Ovary (tissue), 3 donors: ENCODE data around the gene KPNA4.

ENCODE experiments used
- EP300 ChIP-seq: sonication (generic); formaldehyde crosslinking; IDR thresholded peaks from one replicate; pipeline ENCODE4 v1.6.1; 2017; ENCODE audit warnings: antibody characterized with exemption
- POLR2A ChIP-seq: fragments of 450-650 bp; IDR thresholded peaks from one replicate; pipeline ENCODE4 v1.6.1; 2017; ENCODE audit warnings: antibody characterized with exemption, mild to moderate bottlenecking, moderate library complexity
- TF ChIP-seq, protein P1 (sequence below), 3 donors: fragments of 450-650 bp in 2 of 3; fragments of 200-600 bp in 1 of 3; IDR thresholded peaks; one replicate each; pipeline versions ENCODE4 v1.5.1 to v1.8.0; 2016 to 2022; ENCODE audit warnings: antibody characterized with exemption in 3 of 3, mild to moderate bottlenecking in 1 of 3
- donor health status: DM: no; HTN: no; CAD: no.

DNA sequence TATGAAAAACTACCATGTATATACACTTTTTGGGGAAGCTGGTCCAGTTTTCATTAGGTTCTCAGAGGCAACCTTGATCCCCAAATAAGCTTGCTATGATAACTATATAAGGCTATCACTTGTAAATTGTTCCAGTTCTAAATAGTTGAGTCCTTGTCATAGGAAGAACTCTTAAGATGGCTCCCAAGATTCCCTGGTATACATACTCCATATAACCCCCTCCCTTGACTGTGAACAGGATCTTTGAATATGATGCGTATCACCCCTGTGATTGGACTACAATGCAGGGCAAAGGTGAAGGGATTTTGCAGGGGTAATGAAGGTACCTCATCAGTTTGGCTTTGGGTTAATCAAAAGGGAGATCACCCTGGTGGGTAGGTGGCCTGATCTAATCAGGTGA lies 67.2 kb downstream of the KPNA4 start:
- TF ChIP-seq POLR2A = no peak
- TF ChIP-seq, protein P1, sequence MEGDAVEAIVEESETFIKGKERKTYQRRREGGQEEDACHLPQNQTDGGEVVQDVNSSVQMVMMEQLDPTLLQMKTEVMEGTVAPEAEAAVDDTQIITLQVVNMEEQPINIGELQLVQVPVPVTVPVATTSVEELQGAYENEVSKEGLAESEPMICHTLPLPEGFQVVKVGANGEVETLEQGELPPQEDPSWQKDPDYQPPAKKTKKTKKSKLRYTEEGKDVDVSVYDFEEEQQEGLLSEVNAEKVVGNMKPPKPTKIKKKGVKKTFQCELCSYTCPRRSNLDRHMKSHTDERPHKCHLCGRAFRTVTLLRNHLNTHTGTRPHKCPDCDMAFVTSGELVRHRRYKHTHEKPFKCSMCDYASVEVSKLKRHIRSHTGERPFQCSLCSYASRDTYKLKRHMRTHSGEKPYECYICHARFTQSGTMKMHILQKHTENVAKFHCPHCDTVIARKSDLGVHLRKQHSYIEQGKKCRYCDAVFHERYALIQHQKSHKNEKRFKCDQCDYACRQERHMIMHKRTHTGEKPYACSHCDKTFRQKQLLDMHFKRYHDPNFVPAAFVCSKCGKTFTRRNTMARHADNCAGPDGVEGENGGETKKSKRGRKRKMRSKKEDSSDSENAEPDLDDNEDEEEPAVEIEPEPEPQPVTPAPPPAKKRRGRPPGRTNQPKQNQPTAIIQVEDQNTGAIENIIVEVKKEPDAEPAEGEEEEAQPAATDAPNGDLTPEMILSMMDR (IDR thresholded peaks at IDR 0.05) = no peak
- no peak for TF ChIP-seq EP300
